Activated CD4-positive, alpha-beta T cell treated with anti-CD3 and anti-CD28 coated beads, Interleukin-2, amount 10 ng/mL, durations not matched to agents 24 days and 14 days (primary cell): ENCODE results near the gene SLC12A5. TPM values are rescaled to one million over a fixed set of nuclear protein-coding genes. Genes with fewer than 3 reads are reported as not detected.

Experiments
- DNase-seq: peaks from one replicate; pipeline ENCODE4 v3.0.0; 2022
- H3K27ac Mint-ChIP-seq: one replicate; pipeline ENCODE4 v1.8.0; 2022; ENCODE audit warnings: mild to moderate bottlenecking, mixed read lengths
- H3K27me3 Mint-ChIP-seq: one replicate; pipeline ENCODE4 v1.8.0; 2022; ENCODE audit warnings: mixed read lengths
- H3K36me3 Mint-ChIP-seq: one replicate; pipeline ENCODE4 v1.8.0; 2022; ENCODE audit warnings: low read depth, mild to moderate bottlenecking, mixed read lengths
- H3K4me1 Mint-ChIP-seq: one replicate; pipeline ENCODE4 v1.8.0; 2021; ENCODE audit warnings: mixed read lengths
- H3K4me3 Mint-ChIP-seq: one replicate; pipeline ENCODE4 v1.8.0; 2022; ENCODE audit warnings: mild to moderate bottlenecking, moderate library complexity, mixed read lengths
- H3K9me3 Mint-ChIP-seq: one replicate; pipeline ENCODE4 v1.8.0; 2021; ENCODE audit warnings: mixed read lengths
- intact Hi-C: fragments of 100-400 bp; cut with micrococcal nuclease; formaldehyde crosslinking; loops from one replicate; pipeline ENCODE4 v1.15.1; 2023
- total RNA-seq: library from RNA; stranded (reverse); gene quantifications from 2 replicates; pipeline ENCODE4 v1.2.3, GENCODE V29; 2022

SLC12A5 gene
- total RNA-seq, 1 donor from 2014 or later = not detected

DNA sequence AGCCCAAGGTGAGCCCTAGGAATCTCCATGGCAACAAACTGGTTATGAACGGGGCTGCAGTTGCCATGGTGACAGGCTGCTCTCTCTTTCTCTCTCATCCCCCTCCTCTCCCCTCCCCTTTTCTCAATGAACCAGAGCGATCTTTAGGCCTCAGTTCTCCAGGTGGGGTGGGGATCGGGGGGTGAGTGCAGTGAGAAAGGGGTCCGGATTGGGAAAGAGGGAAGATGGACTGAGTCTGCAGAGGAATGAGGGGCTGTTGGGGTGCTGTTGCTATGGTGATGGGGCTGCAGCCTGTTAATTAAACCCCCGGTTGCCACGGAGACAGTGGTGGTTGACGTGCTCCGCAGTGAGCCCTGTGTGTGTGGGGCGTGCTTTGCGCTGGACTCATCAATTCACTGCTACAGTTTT lies 3.6 kb upstream of the SLC12A5 start:
- peaks cover 54% of the 10 kb centered on the region for H3K27me3 Mint-ChIP-seq
- no peak overlapping the region for H3K27ac Mint-ChIP-seq
- peaks cover 17% of the 10 kb centered on the region for H3K4me1 Mint-ChIP-seq
- H3K4me3 Mint-ChIP-seq = no peak overlapping the region
- no peaks in the 10 kb centered on the region for H3K36me3 Mint-ChIP-seq
- H3K9me3 Mint-ChIP-seq = no peaks in the 10 kb centered on the region
- intact Hi-C loops = no loop called here
- DNase-seq = no peak

DNA sequence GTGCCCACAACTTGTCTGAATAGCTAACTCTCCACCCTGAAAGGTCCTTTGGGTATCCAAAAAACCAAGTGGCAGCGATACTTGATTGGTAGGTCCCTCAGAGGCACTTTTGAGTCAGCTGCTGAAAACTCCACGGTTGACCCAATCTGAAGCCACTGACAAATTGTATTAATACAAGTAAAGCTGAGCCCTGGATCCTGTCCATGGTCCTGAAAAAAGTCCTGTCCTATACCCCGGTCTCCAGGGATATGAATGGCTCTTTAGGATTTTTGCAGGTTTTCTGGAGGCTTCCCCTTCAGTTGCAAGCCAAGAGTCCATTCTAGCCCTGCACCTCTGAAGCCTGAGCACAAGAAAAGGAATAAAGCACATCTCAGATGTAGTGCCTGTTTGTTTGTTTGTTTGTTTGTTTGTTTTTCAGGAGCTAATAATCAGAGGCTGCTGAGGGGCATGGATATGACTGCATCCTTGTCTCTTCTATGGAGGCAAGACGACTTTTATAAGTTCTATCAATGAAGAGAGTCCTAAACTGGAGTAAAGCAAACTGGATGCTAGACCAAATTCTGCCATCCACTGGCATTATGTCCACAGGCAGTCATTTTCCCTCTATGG lies 1.7 kb upstream of the SLC12A5 start:
- DNase-seq = peak; percentile 83
- no peaks in the 10 kb centered on the region for H3K9me3 Mint-ChIP-seq
- intact Hi-C loops = no loop called here
- peaks cover 54% of the 10 kb centered on the region for H3K27me3 Mint-ChIP-seq
- H3K4me1 Mint-ChIP-seq = peaks cover 7% of the 10 kb centered on the region
- no peak overlapping the region for H3K27ac Mint-ChIP-seq
- H3K4me3 Mint-ChIP-seq = no peak overlapping the region
- H3K36me3 Mint-ChIP-seq = no peaks in the 10 kb centered on the region

DNA sequence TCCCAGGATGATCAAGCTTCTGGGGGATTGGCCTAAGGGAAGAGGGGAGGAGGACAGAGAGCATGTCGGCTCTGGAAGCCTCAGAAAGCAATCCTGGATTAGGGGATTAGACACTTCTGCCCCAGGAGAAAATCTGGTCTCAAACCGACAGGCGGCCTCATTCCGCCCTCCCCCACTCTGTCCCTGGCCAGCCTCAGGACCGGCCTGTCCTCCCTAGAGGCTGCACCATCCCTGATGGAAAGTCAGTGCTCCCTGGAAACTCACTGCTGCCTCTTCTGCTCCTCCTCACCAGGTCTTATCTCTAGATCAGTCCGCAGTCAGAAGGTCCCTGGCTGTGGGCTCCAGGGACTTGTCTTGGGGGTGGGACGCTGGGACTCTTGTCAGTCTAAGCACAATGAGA lies 905 bp upstream of the SLC12A5 start:
- Mint-ChIP-seq H3K4me1 (peaks cover 3% of the 10 kb centered on the region), H3K27me3 (peaks cover 62% of the 10 kb centered on the region), H3K36me3 (no peaks in the 10 kb centered on the region), H3K27ac (no peak overlapping the region), H3K9me3 (no peaks in the 10 kb centered on the region), H3K4me3 (no peak overlapping the region)
- DNase-seq = no peak
- intact Hi-C loops = loop anchor here (2.0 kb wide), 1 partner anchor 13 kb away; no protein-coding TSS in a partner anchor

DNA sequence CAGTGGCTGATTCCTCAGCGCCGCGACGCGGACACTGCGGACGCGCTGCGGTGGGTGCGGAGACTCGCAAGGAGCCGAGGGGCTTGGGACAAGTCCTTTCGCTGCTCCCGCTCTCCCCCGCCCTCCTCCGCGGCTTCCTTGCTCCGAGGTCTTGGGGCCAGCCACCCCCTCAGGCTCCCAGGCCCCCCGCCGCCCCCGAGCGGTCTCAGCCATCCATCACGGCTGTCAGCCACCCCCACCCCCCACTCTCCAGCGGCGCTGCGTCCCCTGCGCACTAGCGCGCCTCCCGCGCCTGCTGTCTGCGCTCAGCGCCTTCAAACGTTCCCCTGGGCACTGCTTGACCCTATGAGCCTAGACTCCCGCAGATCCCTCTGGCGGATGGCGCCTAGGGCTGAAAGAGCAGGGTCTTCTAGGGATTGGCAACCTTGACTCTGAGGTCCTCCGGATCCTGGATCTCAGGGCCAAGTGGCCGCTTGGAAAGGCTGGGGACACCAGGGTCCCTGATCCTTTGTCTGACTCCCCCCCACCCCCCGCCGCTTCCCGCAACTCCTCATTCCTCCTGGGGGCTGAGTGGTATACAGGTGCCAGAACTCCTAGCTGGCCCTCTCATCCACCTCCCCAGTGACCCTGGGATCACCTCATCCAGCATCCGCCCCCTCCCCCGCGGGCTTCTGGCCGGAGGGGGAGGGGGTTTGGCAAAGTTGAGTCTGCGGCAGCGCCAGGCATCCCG lies 1.4 kb downstream of the SLC12A5 start:
- Mint-ChIP-seq H3K27ac (peak overlapping the region; percentile 60), H3K27me3 (peaks cover 60% of the 10 kb centered on the region), H3K36me3 (no peaks in the 10 kb centered on the region), H3K4me3 (no peak overlapping the region), H3K9me3 (no peaks in the 10 kb centered on the region), H3K4me1 (no peaks in the 10 kb centered on the region)
- intact Hi-C loops = no loop called here
- DNase-seq = no peak

DNA sequence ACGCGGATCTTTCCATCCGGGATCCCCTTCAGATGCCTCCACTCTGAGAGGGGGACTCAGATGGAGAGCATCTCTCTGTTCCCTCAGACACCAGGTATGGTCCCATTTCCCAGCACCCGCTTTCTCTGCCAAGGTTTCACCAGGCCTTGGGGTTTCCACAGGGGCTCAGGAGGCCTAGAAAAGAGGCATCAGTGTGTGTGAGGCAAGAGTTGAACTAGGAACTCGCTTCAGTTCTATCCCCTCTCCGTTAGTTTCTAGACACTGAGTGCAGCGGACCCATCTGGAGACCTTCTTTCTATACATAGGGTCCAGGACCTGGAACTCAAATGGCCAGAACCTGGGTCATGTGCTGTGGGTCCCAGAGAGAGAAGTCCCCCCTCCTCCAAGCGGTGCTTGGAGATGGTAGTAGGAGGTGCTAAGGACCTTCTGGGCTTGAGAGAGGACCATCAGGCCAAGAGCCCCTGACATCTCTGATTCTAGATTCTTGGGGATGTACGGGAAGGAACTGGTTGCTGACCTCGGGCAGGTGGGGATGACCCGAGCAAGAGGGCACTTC lies 2.1 kb downstream of the SLC12A5 start:
- no peak overlapping the region for H3K27ac Mint-ChIP-seq
- peaks cover 57% of the 10 kb centered on the region for H3K27me3 Mint-ChIP-seq
- no peaks in the 10 kb centered on the region for H3K4me1 Mint-ChIP-seq
- no peak for DNase-seq
- intact Hi-C loops = no loop called here
- H3K9me3 Mint-ChIP-seq = no peaks in the 10 kb centered on the region
- H3K4me3 Mint-ChIP-seq = no peak overlapping the region
- H3K36me3 Mint-ChIP-seq = no peaks in the 10 kb centered on the region

DNA sequence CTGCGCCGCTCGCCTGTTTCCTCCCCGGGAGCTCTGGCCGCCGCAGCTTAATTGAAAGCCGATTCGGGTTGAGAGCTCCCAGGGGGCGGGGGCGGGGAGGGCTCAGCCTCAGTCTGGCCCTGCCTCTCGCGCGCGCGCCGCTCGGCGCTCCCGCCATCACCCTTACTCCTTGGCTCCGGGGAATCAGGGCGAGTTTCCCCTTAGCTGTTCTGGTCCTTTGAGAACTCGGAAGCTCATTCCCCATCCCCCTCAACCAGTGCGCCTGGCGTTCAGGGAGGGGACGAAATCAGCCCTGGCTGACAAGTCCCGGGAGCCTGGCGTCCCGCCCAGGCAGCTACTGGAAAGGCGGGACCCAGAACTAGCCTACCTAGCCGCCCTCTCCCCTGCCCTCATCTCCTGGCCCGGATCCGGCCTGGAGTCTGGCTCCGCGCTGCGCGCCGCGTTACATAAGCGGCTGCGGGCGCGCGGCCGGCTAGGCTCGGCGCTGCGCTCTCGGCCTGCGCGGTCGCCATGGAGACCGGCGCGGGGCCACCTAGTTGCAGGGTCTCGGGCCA lies 2.8 kb downstream of the SLC12A5 start:
- intact Hi-C loops = no loop called here
- Mint-ChIP-seq H3K36me3 (no peaks in the 10 kb centered on the region), H3K4me1 (no peaks in the 10 kb centered on the region), H3K27me3 (peaks cover 60% of the 10 kb centered on the region), H3K4me3 (no peak overlapping the region), H3K27ac (no peak overlapping the region), H3K9me3 (no peaks in the 10 kb centered on the region)
- DNase-seq = no peak

DNA sequence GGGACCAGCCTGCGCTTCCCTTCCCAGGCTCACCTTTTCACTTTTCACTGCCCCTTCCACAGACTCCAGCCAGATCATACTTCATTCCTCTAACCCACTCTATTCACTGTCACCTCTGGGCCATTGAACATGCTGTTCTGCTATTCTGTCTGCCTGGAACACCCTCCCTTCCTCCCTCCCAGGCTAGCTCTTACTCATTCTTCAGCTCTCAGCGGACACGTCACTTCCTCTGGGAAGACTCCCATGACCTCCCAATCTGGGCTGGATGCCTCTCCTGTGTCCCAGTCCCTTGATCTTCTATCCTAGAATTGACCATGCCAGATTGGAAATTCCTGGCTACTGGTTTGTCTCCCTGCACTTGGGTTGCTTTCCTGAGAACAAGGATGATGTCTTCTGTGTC lies 5.0 kb downstream of the SLC12A5 start:
- Mint-ChIP-seq H3K9me3 (no peaks in the 10 kb centered on the region), H3K27me3 (peaks cover 47% of the 10 kb centered on the region), H3K4me3 (no peak overlapping the region), H3K27ac (no peak overlapping the region), H3K36me3 (no peaks in the 10 kb centered on the region), H3K4me1 (no peaks in the 10 kb centered on the region)
- DNase-seq = no peak
- intact Hi-C loops = no loop called here

DNA sequence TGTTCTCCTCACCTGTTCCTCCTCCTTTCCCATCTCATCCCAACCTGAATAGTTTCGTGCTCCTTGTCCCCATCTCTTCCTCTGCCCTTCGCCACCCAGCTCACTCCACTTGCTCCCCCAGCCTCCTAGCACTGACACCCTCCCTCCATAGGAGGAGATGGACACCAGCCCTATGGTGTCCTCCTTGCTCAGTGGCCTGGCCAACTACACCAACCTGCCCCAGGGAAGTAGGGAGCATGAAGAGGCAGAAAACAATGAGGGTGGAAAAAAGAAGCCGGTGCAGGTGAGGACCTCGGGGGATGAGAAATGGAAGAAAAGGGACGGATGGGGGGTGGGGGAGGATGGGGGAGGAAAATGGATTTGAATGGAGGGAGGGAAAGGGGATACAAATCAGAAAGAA lies 6.2 kb downstream of the SLC12A5 start:
- peaks cover 41% of the 10 kb centered on the region for H3K27me3 Mint-ChIP-seq
- intact Hi-C loops = no loop called here
- no peaks in the 10 kb centered on the region for H3K9me3 Mint-ChIP-seq
- no peak for DNase-seq
- no peaks in the 10 kb centered on the region for H3K4me1 Mint-ChIP-seq
- no peaks in the 10 kb centered on the region for H3K36me3 Mint-ChIP-seq
- H3K27ac Mint-ChIP-seq = no peak overlapping the region
- H3K4me3 Mint-ChIP-seq = no peak overlapping the region

DNA sequence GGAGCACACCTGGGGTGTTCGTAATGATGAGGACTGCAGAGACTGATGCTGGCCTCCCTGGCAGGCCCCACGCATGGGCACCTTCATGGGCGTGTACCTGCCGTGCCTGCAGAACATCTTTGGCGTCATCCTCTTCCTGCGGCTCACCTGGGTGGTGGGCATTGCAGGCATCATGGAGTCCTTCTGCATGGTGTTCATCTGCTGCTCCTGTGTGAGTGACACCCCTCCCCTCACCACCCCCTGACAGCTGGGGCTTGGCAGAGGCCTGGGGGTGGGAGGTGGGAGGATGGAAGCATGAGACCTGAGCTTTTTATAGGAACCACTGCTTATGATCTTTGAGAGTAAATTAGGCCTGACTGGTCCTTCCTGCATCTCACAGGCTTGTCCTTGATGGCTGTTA lies 6.7 kb downstream of the SLC12A5 start:
- no peak for DNase-seq
- intact Hi-C loops = no loop called here
- Mint-ChIP-seq H3K9me3 (no peaks in the 10 kb centered on the region), H3K27ac (no peak overlapping the region), H3K4me3 (no peak overlapping the region), H3K4me1 (no peaks in the 10 kb centered on the region), H3K36me3 (no peaks in the 10 kb centered on the region), H3K27me3 (peaks cover 39% of the 10 kb centered on the region)

DNA sequence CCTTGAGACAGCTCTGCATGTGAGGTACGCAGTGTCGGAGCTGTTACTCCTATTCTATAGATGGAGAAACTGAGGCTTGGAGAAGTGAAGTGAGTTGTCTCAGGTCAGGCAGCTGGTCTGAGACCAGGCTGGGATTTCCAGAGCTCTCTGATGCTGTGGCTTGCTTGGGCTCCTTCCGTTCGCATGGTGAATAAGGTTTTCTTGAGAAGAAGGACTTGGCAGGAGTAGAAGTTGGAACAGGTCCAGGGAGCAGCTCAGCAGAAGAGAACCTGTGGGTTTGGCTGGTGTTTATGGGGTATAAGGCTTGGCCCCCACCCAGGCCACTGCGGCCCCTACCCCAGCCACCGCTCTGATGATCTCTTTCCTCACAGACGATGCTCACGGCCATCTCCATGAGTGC lies 7.4 kb downstream of the SLC12A5 start:
- H3K4me3 Mint-ChIP-seq = no peak overlapping the region
- H3K27me3 Mint-ChIP-seq = peaks cover 33% of the 10 kb centered on the region
- intact Hi-C loops = no loop called here
- H3K27ac Mint-ChIP-seq = no peak overlapping the region
- no peaks in the 10 kb centered on the region for H3K4me1 Mint-ChIP-seq
- no peak for DNase-seq
- no peaks in the 10 kb centered on the region for H3K9me3 Mint-ChIP-seq
- H3K36me3 Mint-ChIP-seq = no peaks in the 10 kb centered on the region

DNA sequence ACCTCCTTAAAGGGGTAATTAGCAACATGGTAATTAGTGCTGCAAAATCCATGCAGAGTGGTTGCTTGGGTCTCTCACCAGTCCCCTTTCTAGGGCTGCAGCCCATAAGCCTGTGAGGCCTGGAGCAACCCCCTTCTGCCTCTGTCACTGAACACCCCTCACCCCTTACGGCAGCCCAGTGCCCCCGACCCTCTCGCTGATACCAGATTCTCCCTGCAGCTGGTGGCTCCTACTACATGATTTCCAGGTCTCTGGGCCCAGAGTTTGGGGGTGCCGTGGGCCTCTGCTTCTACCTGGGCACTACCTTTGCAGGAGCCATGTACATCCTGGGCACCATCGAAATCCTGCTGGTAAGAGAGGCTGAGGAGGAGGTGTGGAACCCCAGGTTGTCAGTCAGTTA lies 8.0 kb downstream of the SLC12A5 start:
- Mint-ChIP-seq H3K4me1 (no peaks in the 10 kb centered on the region), H3K36me3 (no peaks in the 10 kb centered on the region), H3K27me3 (peaks cover 35% of the 10 kb centered on the region), H3K9me3 (no peaks in the 10 kb centered on the region), H3K27ac (no peak overlapping the region), H3K4me3 (no peak overlapping the region)
- no peak for DNase-seq
- intact Hi-C loops = no loop called here

DNA sequence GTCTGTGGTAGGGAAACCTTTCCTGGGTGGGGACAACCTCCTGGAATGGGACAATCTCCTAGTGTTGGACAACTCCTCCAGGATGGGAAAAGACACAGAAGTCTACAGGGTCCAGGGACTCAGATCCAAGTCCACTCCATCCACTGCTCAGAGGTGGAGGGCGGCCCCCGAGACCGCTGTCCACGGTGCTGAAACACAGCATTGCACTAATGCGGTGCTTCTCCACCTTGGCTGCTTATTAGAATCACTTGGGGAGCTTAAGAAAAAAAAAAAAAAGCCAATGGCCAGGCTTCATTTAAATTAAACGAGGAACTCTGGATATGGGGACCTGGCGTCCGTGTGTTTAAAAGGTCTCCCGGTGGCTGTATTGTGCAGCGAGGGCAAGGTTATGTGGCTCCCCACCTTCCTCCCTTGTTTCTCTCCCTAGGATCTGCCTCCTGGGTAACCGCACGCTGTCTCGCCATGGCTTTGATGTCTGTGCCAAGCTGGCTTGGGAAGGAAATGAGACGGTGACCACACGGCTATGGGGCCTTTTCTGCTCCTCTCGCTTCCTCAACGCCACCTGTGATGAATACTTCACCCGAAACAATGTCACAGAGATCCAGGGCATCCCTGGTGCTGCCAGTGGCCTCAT lies 12.0 kb downstream of the SLC12A5 start:
- Mint-ChIP-seq H3K36me3 (no peaks in the 10 kb centered on the region), H3K4me1 (no peaks in the 10 kb centered on the region), H3K27me3 (peaks cover 5% of the 10 kb centered on the region), H3K27ac (no peak overlapping the region), H3K4me3 (no peak overlapping the region), H3K9me3 (no peaks in the 10 kb centered on the region)
- peak; percentile 89 for DNase-seq
- intact Hi-C loops = no loop called here

DNA sequence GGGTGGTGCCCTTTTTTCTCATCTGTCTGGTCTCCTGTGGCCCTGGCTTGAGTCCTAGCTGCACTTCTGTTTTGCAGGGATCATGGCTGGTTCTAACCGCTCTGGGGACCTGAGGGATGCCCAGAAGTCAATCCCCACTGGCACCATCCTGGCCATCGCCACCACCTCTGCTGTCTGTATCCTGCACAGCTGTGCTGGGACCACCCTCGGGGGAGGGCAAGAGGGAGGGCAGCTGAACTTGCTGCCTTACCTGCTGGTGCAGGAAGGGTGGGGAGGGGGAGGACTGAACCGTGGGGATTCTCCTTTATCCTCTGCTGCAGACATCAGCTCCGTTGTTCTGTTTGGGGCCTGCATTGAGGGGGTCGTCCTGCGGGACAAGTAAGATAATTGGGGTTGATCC lies 14.5 kb downstream of the SLC12A5 start:
- no peaks in the 10 kb centered on the region for H3K36me3 Mint-ChIP-seq
- H3K4me3 Mint-ChIP-seq = no peak overlapping the region
- no peaks in the 10 kb centered on the region for H3K4me1 Mint-ChIP-seq
- H3K9me3 Mint-ChIP-seq = no peaks in the 10 kb centered on the region
- intact Hi-C loops = no loop called here
- DNase-seq = no peak
- H3K27ac Mint-ChIP-seq = no peak overlapping the region
- H3K27me3 Mint-ChIP-seq = peaks cover 5% of the 10 kb centered on the region

DNA sequence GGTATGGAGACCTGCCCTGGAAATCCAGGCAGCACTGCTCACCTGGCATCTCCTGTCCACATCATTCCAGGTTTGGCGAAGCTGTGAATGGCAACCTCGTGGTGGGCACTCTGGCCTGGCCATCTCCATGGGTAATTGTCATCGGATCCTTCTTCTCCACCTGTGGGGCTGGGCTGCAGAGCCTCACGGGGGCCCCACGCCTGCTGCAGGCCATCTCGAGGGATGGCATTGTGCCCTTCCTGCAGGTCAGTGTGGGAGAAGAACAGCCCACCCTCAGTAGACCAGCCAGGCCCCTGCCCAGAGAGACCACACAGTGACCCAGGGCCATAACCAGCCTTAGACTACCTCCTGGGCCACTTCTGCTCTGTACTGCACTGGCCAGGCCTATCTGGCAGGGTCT lies 15.9 kb downstream of the SLC12A5 start:
- Mint-ChIP-seq H3K4me3 (no peak overlapping the region), H3K36me3 (no peaks in the 10 kb centered on the region), H3K27me3 (peaks cover 9% of the 10 kb centered on the region), H3K27ac (no peak overlapping the region), H3K9me3 (no peaks in the 10 kb centered on the region), H3K4me1 (no peaks in the 10 kb centered on the region)
- intact Hi-C loops = no loop called here
- DNase-seq = no peak
